ENCODE data around the gene STING1.
"Not testable (repeated sequence)": the region's sequence is repeated elsewhere in the genome, so short reads cannot be mapped to it uniquely, and the experiment has no call there.

Gene STING1

GRCh38 chr5:139482050-139482889, at the start of gene STING1:
STING1 (minus strand) TSS chr5:139482758; CDS start chr5:139481704, 1,054 bp downstream.
- DNase-seq (ENCODE audit: extremely low read depth in 1 of 2, low read depth in 1 of 2): peak in 1 of 2 donors; percentile 30

GRCh38 chr5:139531772-139532169, 49.2 kb upstream of the STING1 start:
- no peak for DNase-seq (ENCODE audit: extremely low read depth in 1 of 2, low read depth in 1 of 2)

- not testable (repeated sequence) for DNase-seq (ENCODE audit: extremely low read depth in 1 of 2, low read depth in 1 of 2)
Observed at GRCh38 chr5:139530079-139530478, 47.5 kb upstream of the STING1 start.

DNA sequence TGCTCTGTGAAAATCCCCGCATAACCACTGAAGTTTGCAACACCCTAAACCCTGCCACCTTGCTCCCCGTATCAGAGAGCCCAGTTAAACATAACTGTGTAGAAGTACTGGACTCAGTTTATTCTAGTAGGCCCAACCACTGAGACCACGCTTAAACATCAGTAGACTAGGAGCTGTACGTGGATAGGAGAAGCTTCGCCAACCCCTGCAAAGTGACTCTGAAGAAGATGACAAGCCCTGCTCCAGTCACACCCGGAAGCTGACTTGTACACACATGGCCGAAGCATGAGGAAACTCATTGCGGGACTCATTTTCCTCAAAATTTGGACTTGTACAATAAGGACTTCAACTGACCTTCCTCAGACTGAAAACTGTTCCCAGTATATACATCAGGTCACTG, 46.1 kb upstream of the STING1 start:
- not testable (repeated sequence) for DNase-seq (ENCODE audit: extremely low read depth in 1 of 2, low read depth in 1 of 2)

DNA sequence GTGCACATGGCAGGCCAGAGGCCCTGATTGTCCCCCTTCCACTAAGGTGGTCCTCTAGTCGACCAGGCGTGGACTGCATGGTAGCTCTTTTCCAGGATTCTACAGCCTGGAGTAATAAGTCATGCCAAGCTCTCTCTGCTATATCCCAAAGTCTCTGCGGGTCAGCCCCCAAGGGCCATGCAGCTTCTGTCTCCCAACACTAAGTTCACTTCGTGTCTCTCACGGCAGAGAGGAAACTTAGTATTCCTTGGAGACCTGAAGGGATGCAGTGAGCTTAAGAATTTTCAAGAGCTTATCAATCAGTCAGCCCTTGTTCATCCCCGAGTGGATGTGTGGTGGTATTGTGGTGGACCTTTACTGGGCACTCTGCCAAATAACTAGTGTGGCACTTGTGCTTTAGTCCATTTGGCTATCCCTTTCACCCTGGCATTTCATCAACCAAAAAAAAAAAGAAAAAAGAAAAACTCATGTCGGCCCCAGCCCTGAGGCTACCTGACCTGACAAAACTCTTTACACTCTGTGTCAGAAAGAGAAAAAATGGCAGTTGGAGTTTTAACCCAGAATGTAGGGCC, 45.4 kb upstream of the STING1 start:
- DNase-seq (ENCODE audit: extremely low read depth in 1 of 2, low read depth in 1 of 2): not testable (repeated sequence)

DNA sequence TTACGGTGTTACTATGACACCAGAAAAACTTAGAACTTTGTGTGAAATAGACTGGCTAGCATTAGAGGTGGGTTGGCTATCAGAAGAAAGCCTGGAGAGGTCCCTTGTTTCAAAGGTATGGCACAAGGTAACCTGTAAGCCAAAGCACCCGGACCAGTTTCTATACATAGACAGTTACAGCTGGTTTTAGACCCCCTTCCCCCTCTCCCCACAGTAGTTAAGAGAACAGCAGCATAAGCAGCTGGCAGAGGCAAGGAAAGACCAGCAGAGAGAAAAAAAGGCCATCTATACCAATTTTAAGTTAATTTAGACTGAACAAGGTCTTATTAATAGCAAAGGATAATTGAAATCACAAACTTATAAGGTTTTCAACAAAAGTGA, 44.5 kb upstream of the STING1 start:
- DNase-seq (ENCODE audit: extremely low read depth in 1 of 2, low read depth in 1 of 2): not testable (repeated sequence)

DNA sequence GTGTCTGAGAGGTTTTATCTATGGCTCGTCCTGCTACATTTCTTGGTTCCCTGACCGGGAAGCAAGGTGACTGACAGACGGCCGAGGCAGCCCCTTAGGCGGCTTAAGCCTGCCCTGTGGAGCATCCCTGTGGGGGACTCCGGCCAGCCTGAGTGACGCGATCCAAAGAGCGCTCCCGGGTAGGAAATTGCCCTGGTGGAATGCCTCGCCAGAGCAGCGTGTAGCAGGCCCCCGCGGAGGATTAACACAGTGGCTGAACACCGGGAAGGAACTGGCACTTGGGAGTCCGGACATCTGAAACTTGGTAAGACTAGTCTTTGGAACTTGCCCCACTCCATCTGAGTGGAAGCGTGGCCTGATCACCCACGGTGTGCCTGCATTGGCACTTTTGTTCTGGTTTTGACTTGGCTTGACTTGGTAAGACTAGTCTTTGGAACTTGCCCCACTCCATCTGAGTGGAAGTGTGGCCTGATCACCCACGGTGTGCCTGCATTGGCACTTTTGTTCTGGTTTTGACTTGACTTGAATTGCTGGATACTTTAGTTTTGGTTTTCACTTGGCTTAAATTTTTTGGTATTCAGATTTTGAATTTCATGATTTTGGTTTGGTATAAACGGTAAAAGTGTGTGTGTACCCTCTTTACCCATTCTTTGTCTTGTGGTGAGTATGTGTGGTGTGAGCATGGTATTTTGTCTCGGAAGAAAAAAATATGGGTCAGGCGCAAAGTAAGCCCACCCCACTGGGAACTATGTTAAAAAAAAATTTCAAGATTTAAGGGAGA, 43.9 kb upstream of the STING1 start:
- DNase-seq (ENCODE audit: extremely low read depth in 1 of 2, low read depth in 1 of 2): not testable (repeated sequence)

- not testable (repeated sequence) for DNase-seq (ENCODE audit: extremely low read depth in 1 of 2, low read depth in 1 of 2)
Observed at GRCh38 chr5:139525586-139526308, 43.2 kb upstream of the STING1 start.

- no peak for DNase-seq (ENCODE audit: extremely low read depth in 1 of 2, low read depth in 1 of 2)
Observed at GRCh38 chr5:139524940-139525585, 42.5 kb upstream of the STING1 start.

- no peak for DNase-seq (ENCODE audit: extremely low read depth in 1 of 2, low read depth in 1 of 2)
Observed at GRCh38 chr5:139524446-139524845, 41.9 kb upstream of the STING1 start.

GRCh38 chr5:139523635-139524445, 41.3 kb upstream of the STING1 start:
- no peak for DNase-seq (ENCODE audit: extremely low read depth in 1 of 2, low read depth in 1 of 2)

GRCh38 chr5:139517683-139518564, 35.4 kb upstream of the STING1 start:
- peak; percentile 59 to 88 for DNase-seq (ENCODE audit: extremely low read depth in 1 of 2, low read depth in 1 of 2)

DNA sequence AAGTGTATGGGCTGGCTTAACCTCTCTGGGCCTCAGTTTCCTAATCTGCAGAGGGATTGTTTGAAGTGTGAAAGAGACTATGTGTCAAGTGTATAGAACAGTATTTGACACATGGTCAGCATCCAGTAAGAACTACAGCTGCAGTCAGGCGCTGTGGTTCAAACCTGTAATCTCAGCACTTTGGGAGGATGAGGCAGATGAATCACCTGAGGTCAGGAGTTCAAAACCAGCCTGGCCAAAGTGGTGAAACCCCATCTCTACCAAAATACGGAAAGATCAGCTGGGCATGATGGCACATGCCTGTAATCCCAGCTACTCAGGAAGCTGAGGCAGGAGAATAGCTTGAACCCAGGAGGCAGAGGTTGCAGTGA, 31.9 kb upstream of the STING1 start:
- no peak for DNase-seq (ENCODE audit: extremely low read depth in 1 of 2, low read depth in 1 of 2)

DNA sequence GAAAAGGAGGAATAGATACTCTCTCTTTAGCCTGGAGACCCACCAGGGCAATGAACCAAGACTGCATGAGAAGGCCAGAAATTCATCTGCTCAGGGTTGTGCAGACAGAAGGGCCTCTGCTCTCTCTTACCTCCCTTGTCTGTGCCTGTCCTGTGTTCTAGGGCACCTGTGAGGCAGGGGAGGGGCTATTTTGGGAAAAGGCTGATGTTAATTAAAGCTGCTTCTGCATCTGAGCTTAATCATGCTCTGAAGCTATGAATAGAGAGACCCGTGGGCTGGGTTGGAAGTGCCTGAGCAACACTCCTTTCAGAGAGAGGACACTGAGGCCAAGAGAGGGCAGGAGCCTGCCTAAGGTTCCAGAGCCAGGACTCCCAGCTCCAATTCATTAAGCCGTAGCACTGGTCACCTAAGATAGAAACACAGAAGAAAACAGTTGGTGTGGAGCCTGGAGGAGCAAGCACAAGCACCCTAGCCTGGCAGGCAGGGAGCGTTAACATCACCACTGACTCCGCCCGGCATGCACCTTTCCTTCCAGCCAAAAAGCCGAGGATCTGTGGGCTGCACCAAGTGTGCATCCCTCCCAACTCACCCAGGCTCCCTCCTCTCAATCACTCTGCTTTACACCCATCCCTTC, 31.4 kb upstream of the STING1 start:
- DNase-seq (ENCODE audit: extremely low read depth in 1 of 2, low read depth in 1 of 2): no peak

GRCh38 chr5:139513434-139513833, 30.9 kb upstream of the STING1 start:
- peak; percentile 53 to 62 for DNase-seq (ENCODE audit: extremely low read depth in 1 of 2, low read depth in 1 of 2)

GRCh38 chr5:139512786-139513390, 30.3 kb upstream of the STING1 start:
- no peak for DNase-seq (ENCODE audit: extremely low read depth in 1 of 2, low read depth in 1 of 2)

DNA sequence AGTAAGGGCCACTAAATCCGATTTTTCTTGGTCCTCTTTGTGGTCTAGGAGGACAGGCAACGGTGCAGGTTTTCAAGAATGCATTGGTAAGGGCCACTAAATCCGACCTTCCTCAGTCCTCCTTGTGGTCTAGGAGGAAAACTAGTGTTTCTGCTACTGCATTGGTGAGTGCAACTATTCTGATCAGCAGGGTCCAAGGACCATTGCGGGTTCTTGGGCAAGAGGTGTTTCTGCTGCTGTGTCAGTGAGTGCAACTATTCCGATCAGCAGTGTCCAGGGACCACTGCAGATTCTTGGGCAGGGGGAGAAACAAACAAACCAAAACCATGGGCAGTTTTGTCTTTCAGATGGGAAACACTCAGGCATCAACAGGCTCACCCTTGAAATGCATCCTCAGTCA, 22.2 kb upstream of the STING1 start:
- DNase-seq (ENCODE audit: extremely low read depth in 1 of 2, low read depth in 1 of 2): not testable (repeated sequence)

DNA sequence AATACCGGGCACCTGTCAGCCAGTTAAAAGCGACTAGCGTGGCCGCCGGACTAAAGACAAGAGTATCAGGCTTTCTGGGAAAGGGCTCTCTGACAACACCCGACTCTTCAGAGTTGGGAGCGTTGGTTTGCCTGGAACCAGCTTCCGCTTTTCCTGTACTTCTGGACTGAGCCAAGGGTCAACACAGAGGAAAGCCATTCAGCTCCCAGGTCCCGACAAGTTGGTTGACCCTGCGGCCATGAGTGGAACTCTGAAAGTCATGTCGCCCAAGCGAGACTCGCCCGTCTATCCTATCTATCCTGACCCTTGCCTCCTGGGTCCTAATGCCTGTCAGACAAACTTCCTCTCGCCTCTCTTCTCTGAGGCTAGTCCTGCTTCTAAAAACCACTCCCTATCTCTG, 21.3 kb upstream of the STING1 start:
- DNase-seq (ENCODE audit: extremely low read depth in 1 of 2, low read depth in 1 of 2): not testable (repeated sequence)

Measured in activated CD8-positive, alpha-beta memory T cell treated with anti-CD3 and anti-CD28 coated beads for 1 hour (primary cell).